GM12874 (cell line): ENCODE results near the gene DOCK11.

ENCODE experiments used
- CTCF ChIP-seq: IDR thresholded peaks from 2 replicates; pipeline ENCODE4 v1.5.1; 2011; ENCODE audit warnings: low read depth, mild to moderate bottlenecking, control low read depth, low read length, moderate library complexity; ENCODE audit not compliant: insufficient read depth

Gene DOCK11

GRCh38 chrX:118566359-118566758, 70.7 kb downstream of the DOCK11 start:
- TF ChIP-seq CTCF = no peak

GRCh38 chrX:118569676-118570075, 74.1 kb downstream of the DOCK11 start:
- TF ChIP-seq CTCF = no peak

- TF ChIP-seq CTCF = no peak
Observed at GRCh38 chrX:118570209-118570608, 74.6 kb downstream of the DOCK11 start.

- TF ChIP-seq CTCF = no peak
Observed at GRCh38 chrX:118571836-118572235, 76.2 kb downstream of the DOCK11 start.

- TF ChIP-seq CTCF = no peak
Observed at GRCh38 chrX:118574666-118575065, 79.1 kb downstream of the DOCK11 start.

- TF ChIP-seq CTCF = no peak
Observed at GRCh38 chrX:118577041-118577440, 81.4 kb downstream of the DOCK11 start.

GRCh38 chrX:118579417-118579816, 83.8 kb downstream of the DOCK11 start:
- no peak for TF ChIP-seq CTCF

- TF ChIP-seq CTCF = no peak
Observed at GRCh38 chrX:118583781-118584180, 88.2 kb downstream of the DOCK11 start.
